Ammon's horn (tissue), 1 donor: ENCODE measurements around the gene FILIP1.
"Not testable (repeated sequence)": the region's sequence is repeated elsewhere in the genome, so short reads cannot be mapped to it uniquely, and the experiment has no call there.

Source experiments
- DNase-seq: peaks from one replicate; pipeline ENCODE4 v3.0.0-alpha.2; 2016; ENCODE audit warnings: low spot score

Gene FILIP1

GRCh38 chr6:75421316-75422023, 72.1 kb downstream of the FILIP1 start:
- DNase-seq, result no peak

GRCh38 chr6:75419980-75420379, 73.6 kb downstream of the FILIP1 start:
- DNase-seq, result no peak

- DNase-seq, result no peak
Measured at GRCh38 chr6:75419416-75419815, 74.2 kb downstream of the FILIP1 start.

- no peak for DNase-seq
Measured at GRCh38 chr6:75418233-75418632, 75.4 kb downstream of the FILIP1 start.

- no peak for DNase-seq
Measured at GRCh38 chr6:75416443-75416842, 77.2 kb downstream of the FILIP1 start.

- no peak for DNase-seq
Measured at GRCh38 chr6:75415804-75416203, 77.8 kb downstream of the FILIP1 start.

- no peak for DNase-seq
Measured at GRCh38 chr6:75414445-75415021, 79.1 kb downstream of the FILIP1 start.

- no peak for DNase-seq
Measured at GRCh38 chr6:75412969-75413662, 80.5 kb downstream of the FILIP1 start.

GRCh38 chr6:75410564-75410963, 83.0 kb downstream of the FILIP1 start:
- DNase-seq, result not testable (repeated sequence)

- no peak for DNase-seq
Measured at GRCh38 chr6:75409928-75410327, 83.7 kb downstream of the FILIP1 start.

- no peak for DNase-seq
Measured at GRCh38 chr6:75409286-75409685, 84.3 kb downstream of the FILIP1 start.

GRCh38 chr6:75403563-75404080, 90.0 kb downstream of the FILIP1 start:
- no peak for DNase-seq

- no peak for DNase-seq
Measured at GRCh38 chr6:75402296-75402695, 91.3 kb downstream of the FILIP1 start.

GRCh38 chr6:75397656-75398465, 95.7 kb downstream of the FILIP1 start:
- DNase-seq, result no peak

GRCh38 chr6:75397171-75397570, 96.4 kb downstream of the FILIP1 start:
- no peak for DNase-seq

- no peak for DNase-seq
Measured at GRCh38 chr6:75396005-75396800, 97.4 kb downstream of the FILIP1 start.

GRCh38 chr6:75393806-75394205, 99.8 kb downstream of the FILIP1 start:
- no peak for DNase-seq

GRCh38 chr6:75391276-75391675, 102.3 kb downstream of the FILIP1 start:
- no peak for DNase-seq

- DNase-seq, result no peak
Measured at GRCh38 chr6:75386050-75386770, 107.4 kb downstream of the FILIP1 start.

- no peak for DNase-seq
Measured at GRCh38 chr6:75384116-75384515, 109.5 kb downstream of the FILIP1 start.

GRCh38 chr6:75382634-75382900, 111.0 kb downstream of the FILIP1 start:
- no peak for DNase-seq
